ENCODE results near the gene PNLDC1.

DNA sequence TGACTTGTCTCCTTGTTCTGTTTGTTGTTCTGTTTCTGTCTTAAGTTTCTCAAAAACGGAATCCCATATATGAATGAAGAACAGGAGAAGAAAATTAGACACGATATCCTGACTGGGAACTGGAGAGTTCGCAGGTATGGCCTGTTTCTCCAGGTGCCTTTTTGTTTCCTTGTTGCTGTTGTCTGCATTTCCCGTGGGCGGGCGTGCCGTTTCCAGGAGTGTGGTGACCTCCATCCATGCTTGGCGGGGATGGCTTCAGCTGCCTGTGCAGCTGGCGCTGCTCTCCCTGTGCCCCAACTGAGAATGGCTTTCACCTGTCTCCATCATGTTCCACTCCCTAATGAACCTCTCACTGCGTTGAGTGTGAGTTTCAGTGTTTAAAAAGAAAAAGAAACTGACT lies 4.4 kb downstream of the PNLDC1 start:
- TF ChIP-seq, protein P1, sequence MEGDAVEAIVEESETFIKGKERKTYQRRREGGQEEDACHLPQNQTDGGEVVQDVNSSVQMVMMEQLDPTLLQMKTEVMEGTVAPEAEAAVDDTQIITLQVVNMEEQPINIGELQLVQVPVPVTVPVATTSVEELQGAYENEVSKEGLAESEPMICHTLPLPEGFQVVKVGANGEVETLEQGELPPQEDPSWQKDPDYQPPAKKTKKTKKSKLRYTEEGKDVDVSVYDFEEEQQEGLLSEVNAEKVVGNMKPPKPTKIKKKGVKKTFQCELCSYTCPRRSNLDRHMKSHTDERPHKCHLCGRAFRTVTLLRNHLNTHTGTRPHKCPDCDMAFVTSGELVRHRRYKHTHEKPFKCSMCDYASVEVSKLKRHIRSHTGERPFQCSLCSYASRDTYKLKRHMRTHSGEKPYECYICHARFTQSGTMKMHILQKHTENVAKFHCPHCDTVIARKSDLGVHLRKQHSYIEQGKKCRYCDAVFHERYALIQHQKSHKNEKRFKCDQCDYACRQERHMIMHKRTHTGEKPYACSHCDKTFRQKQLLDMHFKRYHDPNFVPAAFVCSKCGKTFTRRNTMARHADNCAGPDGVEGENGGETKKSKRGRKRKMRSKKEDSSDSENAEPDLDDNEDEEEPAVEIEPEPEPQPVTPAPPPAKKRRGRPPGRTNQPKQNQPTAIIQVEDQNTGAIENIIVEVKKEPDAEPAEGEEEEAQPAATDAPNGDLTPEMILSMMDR (IDR thresholded peaks at IDR 0.05; ENCODE audit: low read length) = no peak
- TF ChIP-seq EZH2phosphoT487 (IDR thresholded peaks at IDR 0.05; ENCODE audit: low read length) = no peak

Measured in MM.1S (cell line).